Gastroesophageal sphincter (tissue), 4 donors: ENCODE results near the gene EIPR1. TPM values are rescaled to one million over a fixed set of nuclear protein-coding genes. Genes with fewer than 3 reads are reported as not detected.
"Not testable (repeated sequence)": the region's sequence is repeated elsewhere in the genome, so short reads cannot be mapped to it uniquely, and the experiment has no call there.

ENCODE experiments used
- ATAC-seq: fragments of 150-250 bp; one replicate; pipeline ENCODE4 v1.9.1; 2016; ENCODE audit warnings: mild to moderate bottlenecking, moderate library complexity
- H3K27ac ChIP-seq, 4 donors: fragments of 200-600 bp; sonication (generic) in 3 of 4; 1 replicate in 3 of 4; 2 replicates in 1 of 4; pipeline ENCODE4 v1.5.1; 2016 to 2019
- H3K27me3 ChIP-seq: fragments of 200-600 bp; sonication (generic); one replicate; pipeline ENCODE4 v1.5.1; 2019
- H3K36me3 ChIP-seq, 2 donors: fragments of 200-600 bp; sonication (generic); one replicate each; pipeline ENCODE4 v1.5.1; 2019; ENCODE audit warnings: control low read depth in 1 of 2
- H3K4me1 ChIP-seq, 3 donors: fragments of 200-600 bp; sonication (generic); 1 replicate in 2 of 3; 2 replicates in 1 of 3; pipeline ENCODE4 v1.5.1; 2016 to 2019; ENCODE audit warnings: control low read depth in 2 of 3
- H3K4me3 ChIP-seq, 2 donors: fragments of 200-600 bp; sonication (generic); one replicate each; pipeline ENCODE4 v1.5.1; 2019; ENCODE audit warnings: mild to moderate bottlenecking in 1 of 2, moderate library complexity in 1 of 2
- H3K9me3 ChIP-seq, 3 donors: fragments of 200-600 bp; sonication (generic); one replicate each; pipeline ENCODE4 v1.5.1; 2017 to 2019; ENCODE audit warnings: control low read depth in 2 of 3
- CTCF ChIP-seq, 4 experiments: fragments of 200-600 bp in 2 of 4; fragments of 450-650 bp in 2 of 4; sonication (generic) in 1 of 4; IDR thresholded peaks; one replicate each; pipeline ENCODE4 v1.5.1; 2017 to 2019; ENCODE audit warnings: antibody characterized with exemption in 4 of 4, mild to moderate bottlenecking in 2 of 4, moderate library complexity in 2 of 4
- EP300 ChIP-seq: sonication (generic); formaldehyde crosslinking; IDR thresholded peaks from one replicate; pipeline ENCODE4 v1.6.1; 2017; ENCODE audit warnings: antibody characterized with exemption, mild to moderate bottlenecking
- POLR2A ChIP-seq, 2 donors: fragments of 450-650 bp; IDR thresholded peaks; one replicate each; pipeline ENCODE4 v1.6.1; 2017; ENCODE audit warnings: antibody characterized with exemption in 2 of 2, mild to moderate bottlenecking in 2 of 2, moderate library complexity in 1 of 2
- POLR2AphosphoS5 ChIP-seq: sonication (generic); formaldehyde crosslinking; IDR thresholded peaks from one replicate; pipeline ENCODE4 v1.6.1; 2017; ENCODE audit warnings: antibody characterized with exemption
- WGBS, 2 donors: methylation state at CpG; one replicate each; pipeline ENCODE4 v1.1.5; 2018; ENCODE audit warnings: low coverage in 1 of 2; 5-methylcytosine and 5-hydroxymethylcytosine counted together
- total RNA-seq, 4 donors: library from RNA; depleted of rRNA; stranded (reverse); fragments of >200 nt; gene quantifications; one replicate each; pipeline ENCODE4 v1.1.0, GENCODE V29; 2016

EIPR1 gene
- total RNA-seq, 4 donors from 2014 or later = 11.3 to 26.8 (median 22.2) TPM

- TF ChIP-seq EP300 (no peak), POLR2AphosphoS5 (no peak), POLR2A (IDR thresholded peaks at IDR 0.05) (no peak), CTCF (IDR thresholded peaks at IDR 0.05) (no peak)
- Histone ChIP-seq H3K9me3 (no peaks in the 10 kb centered on the region), H3K27me3 (no peaks in the 10 kb centered on the region), H3K36me3 (no peaks in the 10 kb centered on the region), H3K4me1 (no peaks in the 10 kb centered on the region), H3K27ac (no peak overlapping the region), H3K4me3 (no peak overlapping the region)
- 83% methylated on average over 1 of the region's 4 CpGs; no CpG with 5 or more reads in 1 of the 2 donors for WGBS, 2 donors
- ATAC-seq = no peak
These were observed 9.3 kb downstream of the EIPR1 start for GRCh38 chr2:3368261-3368722.

GRCh38 chr2:3365219-3365618 is 12.4 kb downstream of the EIPR1 start:
- Histone ChIP-seq H3K4me1 (no peaks in the 10 kb centered on the region), H3K4me3 (no peak overlapping the region), H3K27me3 (no peaks in the 10 kb centered on the region), H3K9me3 (no peaks in the 10 kb centered on the region), H3K27ac (no peak overlapping the region), H3K36me3 (no peaks in the 10 kb centered on the region)
- WGBS, 2 donors = 78 to 93% methylated on average over 4 of the region's 5 CpGs
- no peak for TF ChIP-seq POLR2A (IDR thresholded peaks at IDR 0.05)
- TF ChIP-seq CTCF (IDR thresholded peaks at IDR 0.05) = no peak
- no peak for TF ChIP-seq POLR2AphosphoS5
- no peak for TF ChIP-seq EP300
- ATAC-seq = no peak

- Histone ChIP-seq H3K4me1 (no peaks in the 10 kb centered on the region), H3K27me3 (no peaks in the 10 kb centered on the region), H3K27ac (no peak overlapping the region), H3K9me3 (no peaks in the 10 kb centered on the region), H3K4me3 (no peak overlapping the region), H3K36me3 (no peaks in the 10 kb centered on the region)
- no peak for TF ChIP-seq POLR2AphosphoS5
- TF ChIP-seq EP300 = no peak
- TF ChIP-seq POLR2A (IDR thresholded peaks at IDR 0.05) = no peak
- no peak for TF ChIP-seq CTCF (IDR thresholded peaks at IDR 0.05)
- ATAC-seq = no peak
- WGBS, 2 donors = 85 to 91% methylated on average over 17 of the region's 17 CpGs
These were observed 15.9 kb downstream of the EIPR1 start for GRCh38 chr2:3361518-3362389.

- no peak for ATAC-seq
- no peaks in the 10 kb centered on the region for H3K27me3 ChIP-seq
- WGBS, 2 donors = 92 to 94% methylated on average over 8 of the region's 8 CpGs
- H3K36me3 ChIP-seq = peaks cover 0 to 16% of the 10 kb centered on the region in 2 donors
- no peaks in the 10 kb centered on the region for H3K9me3 ChIP-seq
- H3K4me3 ChIP-seq = no peak overlapping the region
- TF ChIP-seq EP300 = no peak
- no peak for TF ChIP-seq POLR2AphosphoS5
- no peak for TF ChIP-seq CTCF (IDR thresholded peaks at IDR 0.05)
- no peak for TF ChIP-seq POLR2A (IDR thresholded peaks at IDR 0.05)
- no peak overlapping the region for H3K27ac ChIP-seq
- H3K4me1 ChIP-seq = no peaks in the 10 kb centered on the region
These were observed 19.7 kb downstream of the EIPR1 start for GRCh38 chr2:3357926-3358325.

GRCh38 chr2:3357446-3357845 is 20.2 kb downstream of the EIPR1 start:
- not testable (repeated sequence) for H3K9me3 ChIP-seq, H3K4me3 ChIP-seq, ATAC-seq, H3K27ac ChIP-seq, H3K4me1 ChIP-seq, H3K27me3 ChIP-seq
- H3K36me3 ChIP-seq = peaks cover 0 to 21% of the 10 kb centered on the region in 2 donors
- WGBS, 2 donors = 81 to 88% methylated on average over 2 of the region's 2 CpGs
